ENCODE measurements around the gene PDZD2.
"Not testable (repeated sequence)": the region's sequence is repeated elsewhere in the genome, so short reads cannot be mapped to it uniquely, and the experiment has no call there.

Gene PDZD2

DNA sequence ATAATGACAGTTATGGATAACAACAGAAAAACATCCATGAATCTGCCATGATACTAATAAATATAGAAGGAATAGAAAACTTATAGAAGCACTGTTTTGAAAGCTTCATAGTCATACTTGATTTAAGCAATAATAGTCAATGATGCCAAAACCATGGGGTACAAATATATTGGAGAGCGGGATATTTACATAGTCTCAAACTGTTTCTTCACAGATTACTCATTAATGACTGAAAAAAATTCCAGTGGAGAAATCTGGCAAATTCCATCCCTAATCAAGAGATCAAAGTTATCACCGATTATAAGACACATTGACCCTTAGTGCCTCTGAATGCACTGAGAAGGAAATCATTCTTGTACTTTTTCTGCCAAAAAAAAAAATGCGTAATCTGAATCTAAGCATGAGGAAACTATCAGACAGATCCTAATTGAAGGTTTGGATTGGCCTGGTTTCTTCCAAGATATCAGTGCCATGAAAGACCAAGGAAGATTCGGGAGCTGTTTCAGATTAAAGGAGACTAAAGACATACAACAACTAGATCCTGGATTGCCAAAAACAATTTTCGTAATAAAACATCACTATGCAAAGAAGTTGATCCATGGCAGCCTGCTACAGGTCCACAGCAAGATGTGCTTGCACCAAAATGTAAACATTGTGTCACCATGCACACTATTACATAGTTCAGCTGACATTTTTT lies 429.0 kb downstream of the PDZD2 start:
- no peak for DNase-seq (ENCODE audit: low read depth in 2 of 2, low spot score in 1 of 2)

DNA sequence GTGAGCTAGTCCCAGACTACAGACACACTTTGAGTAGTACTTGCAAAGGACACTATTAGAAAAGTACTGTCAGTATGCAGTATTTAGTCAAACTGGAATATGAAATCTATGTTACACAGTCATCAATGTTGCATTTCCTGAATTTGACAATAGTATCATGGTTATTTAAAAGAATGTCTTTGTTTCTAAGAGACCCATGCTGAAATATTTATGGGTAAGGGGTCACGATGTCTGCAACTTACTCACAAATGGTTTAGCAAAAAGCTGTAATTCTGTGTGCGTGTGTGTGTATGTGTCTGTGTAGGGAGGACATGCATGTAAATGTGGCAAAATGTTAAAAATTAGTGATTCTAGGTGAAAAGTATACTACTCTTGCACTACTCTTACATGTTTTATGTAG lies 429.6 kb downstream of the PDZD2 start:
- no peak for DNase-seq (ENCODE audit: low read depth in 2 of 2, low spot score in 1 of 2)

DNA sequence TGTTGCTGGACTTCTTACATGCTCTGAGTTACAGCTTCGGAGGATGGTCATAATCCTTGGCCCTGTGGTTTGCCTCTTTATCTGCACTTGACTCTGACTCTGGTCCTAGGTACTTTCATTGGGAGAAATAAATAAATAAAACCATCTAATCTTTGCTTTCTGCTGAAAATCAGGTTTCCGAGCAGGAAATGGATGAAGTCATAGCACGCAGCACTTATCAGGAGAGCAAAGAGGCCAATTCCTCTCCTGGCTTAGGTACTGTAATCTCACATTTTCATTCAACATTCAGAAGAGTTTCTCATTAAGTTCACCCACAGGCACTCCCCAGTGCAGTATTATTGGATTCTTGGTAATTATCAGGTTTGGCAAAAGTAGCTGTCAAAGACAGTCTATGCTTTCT lies 430.5 kb downstream of the PDZD2 start:
- DNase-seq (ENCODE audit: low read depth in 2 of 2, low spot score in 1 of 2) = no peak

DNA sequence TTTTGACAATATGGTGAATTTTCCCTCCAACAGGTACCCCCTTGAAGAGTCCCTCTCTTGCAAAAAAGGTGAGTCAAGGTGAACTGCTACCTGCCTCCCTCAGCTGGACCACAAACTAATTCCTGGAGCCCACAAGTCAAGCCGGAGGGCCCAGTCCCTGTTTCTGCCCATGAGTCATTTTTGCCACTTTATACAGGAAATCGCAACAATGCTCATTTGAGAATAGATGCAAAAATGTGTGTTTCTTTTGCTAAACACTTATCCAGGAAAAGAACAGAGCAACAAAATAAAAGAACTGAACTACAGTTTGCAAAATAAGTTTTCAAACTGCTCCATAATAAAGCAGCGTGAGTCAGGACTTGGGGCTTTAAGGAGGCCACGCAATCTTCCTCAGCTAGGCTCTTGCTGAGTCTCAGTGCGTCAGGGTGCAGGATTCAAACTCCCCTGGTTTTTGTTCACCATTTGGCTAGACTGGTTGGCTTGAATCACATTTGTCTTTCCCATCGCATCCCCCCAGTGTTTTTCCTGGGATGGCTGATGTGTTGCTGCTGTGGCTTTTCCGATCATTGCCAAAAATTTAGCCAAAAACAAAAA lies 432.5 kb downstream of the PDZD2 start:
- no peak for DNase-seq (ENCODE audit: low read depth in 2 of 2, low spot score in 1 of 2)

DNA sequence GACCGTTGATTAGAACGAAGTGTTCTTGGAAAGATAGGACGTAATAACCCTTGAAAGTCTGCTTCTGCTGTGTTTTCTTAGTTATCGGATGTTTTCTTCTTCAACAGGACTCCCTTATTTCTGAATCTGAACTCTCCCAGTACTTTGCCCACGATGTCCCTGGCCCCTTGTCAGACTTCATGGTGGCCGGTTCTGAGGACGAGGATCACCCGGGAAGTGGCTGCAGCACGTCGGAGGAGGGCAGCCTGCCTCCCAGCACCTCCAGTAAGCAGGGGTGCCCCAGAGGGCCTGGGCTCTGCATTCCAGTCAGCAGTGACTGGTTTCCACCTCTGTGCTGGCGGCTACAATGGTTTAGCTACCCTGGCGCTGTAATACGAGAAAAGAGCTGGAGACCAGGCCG lies 433.1 kb downstream of the PDZD2 start:
- DNase-seq (ENCODE audit: low read depth in 2 of 2, low spot score in 1 of 2) = no peak

DNA sequence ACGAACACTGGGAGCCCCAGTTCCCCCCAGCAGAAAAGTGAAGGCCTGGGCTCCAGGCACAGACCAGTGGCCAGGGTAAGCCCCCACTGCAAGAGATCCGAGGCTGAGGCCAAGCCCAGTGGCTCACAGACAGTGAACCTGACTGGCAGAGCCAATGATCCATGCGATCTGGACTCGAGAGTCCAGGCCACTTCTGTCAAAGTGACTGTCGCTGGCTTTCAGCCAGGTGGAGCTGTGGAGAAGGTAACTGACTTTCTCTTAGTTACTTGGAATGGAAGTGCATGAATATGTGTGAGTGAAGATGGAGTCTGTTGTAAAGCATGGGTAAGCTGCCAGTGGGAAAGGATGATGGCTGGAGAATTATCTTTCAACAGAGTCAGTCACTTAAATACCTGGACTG lies 435.5 kb downstream of the PDZD2 start:
- DNase-seq (ENCODE audit: low read depth in 2 of 2, low spot score in 1 of 2) = no peak

DNA sequence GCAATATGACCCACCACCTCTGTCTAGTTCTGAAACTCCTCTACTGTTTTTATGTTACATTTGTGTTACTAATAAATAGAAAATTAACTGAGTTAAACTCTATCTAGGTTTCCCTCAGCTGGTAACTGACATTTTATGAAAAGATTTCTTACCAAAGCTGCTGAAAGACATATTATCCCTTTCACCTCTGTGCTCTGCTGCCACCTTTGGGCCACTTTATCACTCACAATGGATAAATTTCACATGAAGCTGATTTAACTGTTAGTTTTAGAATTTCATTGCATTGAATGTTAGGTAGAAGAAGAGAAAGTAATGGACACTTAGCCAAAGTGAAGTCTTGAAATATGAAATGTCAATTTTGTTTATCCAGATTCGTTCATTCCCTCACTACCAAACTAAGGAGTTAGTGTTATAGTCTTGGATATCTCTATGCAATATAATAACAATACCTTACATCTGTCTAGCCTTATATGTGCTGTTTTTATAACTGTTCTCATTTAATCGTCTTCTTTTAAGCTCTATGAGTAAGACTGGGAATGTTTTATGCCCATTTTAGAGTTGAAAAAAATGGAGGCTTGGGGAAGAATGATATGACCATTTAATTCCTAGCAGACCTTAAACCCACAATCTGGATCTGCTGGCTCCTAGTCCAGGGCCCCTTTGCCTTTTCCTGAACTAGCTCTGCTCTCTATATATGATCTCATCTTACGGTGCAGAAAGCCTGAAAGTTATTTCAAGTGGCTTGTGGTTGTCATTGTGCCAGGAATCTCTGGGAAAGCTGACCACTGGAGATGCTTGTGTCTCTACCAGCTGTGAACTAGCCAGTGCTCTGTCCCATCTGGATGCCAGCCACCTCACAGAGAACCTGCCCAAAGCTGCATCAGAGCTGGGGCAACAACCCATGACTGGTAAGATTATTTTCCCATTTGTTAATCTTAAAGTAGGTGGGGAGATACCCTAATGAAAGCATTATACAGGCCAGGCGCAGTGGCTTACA lies 438.1 kb downstream of the PDZD2 start:
- DNase-seq (ENCODE audit: low read depth in 2 of 2, low spot score in 1 of 2) = no peak

DNA sequence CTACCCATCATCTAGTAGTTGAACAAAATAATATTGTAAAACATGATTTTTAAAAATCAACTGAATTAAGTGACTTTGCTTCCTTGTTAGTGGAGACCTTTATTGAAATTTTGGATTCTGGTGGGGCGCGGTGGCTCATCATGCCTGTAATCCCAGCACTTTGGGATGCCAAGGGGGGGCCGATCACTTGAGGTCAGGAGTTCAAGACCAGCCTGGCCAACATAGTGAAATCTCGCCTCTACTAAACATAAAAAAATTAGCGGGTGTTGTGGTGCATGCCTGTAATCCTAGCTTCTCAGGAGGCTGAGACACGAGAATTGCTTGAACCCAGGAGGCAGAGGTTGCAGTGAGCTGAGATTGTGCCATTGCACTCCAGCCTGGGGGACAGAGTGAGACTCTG lies 439.9 kb downstream of the PDZD2 start:
- DNase-seq (ENCODE audit: low read depth in 2 of 2, low spot score in 1 of 2) = not testable (repeated sequence)

DNA sequence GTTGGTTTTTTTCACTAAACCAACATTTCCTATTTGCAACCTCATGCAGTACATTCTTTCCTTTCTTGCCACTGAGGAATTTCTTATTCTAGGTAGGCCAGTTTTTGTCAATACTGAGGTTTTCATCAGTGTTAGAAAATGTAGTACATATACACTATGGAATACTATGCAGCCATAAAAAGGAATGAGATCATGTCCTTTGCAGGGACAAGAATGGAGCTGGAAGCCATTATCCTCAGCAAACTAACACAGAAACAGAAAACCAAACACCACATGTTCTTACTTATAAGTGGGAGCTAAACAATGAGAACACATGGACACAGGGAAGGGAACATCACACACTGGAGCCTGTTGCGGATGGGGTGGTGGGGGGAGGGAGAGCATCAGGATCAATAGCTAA lies 441.6 kb downstream of the PDZD2 start:
- DNase-seq (ENCODE audit: low read depth in 2 of 2, low spot score in 1 of 2) = not testable (repeated sequence)

DNA sequence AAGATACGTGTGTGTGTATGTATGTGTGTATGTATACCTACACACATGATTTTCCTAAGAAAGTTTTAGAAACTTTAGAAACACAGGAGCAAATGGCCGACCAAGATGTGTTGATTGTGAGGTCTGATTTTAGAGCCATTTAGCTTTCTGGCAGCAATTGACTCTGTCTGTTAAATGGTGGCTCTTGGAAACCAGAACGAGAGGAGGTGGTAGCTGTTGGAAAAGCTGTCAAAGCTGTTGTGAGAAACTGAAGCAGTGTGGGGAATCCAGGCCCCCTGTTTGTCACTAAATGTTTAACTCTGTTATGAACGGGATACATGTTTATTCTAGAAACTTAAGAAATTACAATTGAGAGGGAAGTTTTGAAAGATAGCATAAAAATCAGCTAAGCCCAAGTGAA lies 443.8 kb downstream of the PDZD2 start:
- no peak for DNase-seq (ENCODE audit: low read depth in 2 of 2, low spot score in 1 of 2)

DNA sequence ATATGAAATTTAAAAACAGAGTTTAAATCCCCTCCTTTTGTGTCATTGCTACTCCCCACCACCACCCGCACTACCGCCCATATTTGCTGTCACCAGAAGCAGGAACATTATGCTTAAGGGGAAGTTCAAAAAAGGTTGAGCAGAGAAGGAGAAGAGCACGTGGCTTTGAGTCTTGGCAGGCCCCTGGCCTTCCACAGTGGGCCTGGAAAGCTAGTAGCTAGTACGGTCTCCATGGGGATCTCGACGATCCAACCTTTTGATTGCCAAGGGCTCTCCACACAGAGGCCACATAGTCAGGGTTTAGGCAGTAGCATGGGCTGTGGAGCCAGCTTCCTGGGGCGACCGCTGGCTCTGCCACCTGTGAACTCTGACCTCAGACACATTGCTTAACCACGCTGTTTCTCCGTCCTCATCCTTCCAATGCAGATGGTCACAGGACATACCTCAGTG lies 445.1 kb downstream of the PDZD2 start:
- DNase-seq (ENCODE audit: low read depth in 2 of 2, low spot score in 1 of 2) = no peak

DNA sequence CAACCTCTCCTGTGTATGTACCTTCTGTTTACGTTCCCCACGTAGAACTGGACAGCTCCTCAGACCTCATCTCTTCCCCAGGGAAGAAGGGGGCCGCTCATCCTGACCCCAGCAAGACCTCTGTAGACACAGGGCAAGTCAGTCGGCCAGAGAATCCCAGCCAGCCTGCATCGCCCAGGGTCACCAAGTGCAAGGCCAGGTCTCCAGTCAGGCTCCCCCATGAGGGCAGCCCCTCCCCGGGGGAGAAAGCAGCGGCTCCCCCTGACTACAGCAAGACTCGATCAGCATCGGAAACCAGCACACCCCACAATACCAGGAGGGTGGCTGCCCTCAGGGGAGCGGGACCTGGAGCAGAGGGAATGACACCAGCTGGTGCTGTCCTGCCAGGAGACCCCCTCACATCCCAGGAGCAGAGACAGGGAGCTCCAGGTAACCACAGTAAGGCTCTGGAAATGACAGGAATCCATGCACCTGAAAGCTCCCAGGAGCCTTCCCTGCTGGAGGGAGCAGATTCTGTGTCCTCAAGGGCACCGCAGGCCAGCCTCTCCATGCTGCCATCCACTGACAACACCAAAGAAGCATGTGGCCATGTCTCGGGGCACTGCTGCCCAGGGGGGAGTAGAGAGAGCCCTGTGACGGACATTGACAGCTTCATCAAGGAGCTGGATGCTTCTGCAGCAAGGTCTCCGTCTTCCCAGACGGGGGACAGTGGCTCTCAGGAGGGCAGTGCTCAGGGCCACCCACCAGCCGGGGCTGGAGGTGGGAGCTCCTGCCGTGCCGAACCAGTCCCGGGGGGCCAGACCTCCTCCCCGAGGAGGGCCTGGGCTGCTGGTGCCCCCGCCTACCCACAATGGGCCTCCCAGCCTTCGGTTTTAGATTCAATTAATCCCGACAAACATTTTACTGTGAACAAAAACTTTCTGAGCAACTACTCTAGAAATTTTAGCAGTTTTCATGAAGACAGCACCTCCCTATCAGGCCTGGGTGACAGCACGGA lies 448.5 kb downstream of the PDZD2 start:
- DNase-seq (ENCODE audit: low read depth in 2 of 2, low spot score in 1 of 2) = no peak

DNA sequence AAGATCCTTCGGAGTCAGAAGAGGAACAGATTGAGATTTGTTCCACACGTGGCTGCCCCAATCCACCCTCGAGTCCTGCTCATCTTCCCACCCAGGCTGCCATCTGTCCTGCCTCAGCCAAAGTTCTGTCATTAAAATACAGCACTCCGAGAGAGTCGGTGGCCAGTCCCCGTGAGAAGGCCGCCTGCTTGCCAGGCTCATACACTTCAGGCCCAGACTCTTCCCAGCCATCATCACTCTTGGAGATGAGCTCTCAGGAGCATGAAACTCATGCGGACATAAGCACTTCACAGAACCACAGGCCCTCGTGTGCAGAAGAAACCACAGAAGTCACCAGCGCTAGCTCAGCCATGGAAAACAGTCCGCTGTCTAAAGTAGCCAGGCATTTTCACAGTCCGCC lies 449.3 kb downstream of the PDZD2 start:
- no peak for DNase-seq (ENCODE audit: low read depth in 2 of 2, low spot score in 1 of 2)

DNA sequence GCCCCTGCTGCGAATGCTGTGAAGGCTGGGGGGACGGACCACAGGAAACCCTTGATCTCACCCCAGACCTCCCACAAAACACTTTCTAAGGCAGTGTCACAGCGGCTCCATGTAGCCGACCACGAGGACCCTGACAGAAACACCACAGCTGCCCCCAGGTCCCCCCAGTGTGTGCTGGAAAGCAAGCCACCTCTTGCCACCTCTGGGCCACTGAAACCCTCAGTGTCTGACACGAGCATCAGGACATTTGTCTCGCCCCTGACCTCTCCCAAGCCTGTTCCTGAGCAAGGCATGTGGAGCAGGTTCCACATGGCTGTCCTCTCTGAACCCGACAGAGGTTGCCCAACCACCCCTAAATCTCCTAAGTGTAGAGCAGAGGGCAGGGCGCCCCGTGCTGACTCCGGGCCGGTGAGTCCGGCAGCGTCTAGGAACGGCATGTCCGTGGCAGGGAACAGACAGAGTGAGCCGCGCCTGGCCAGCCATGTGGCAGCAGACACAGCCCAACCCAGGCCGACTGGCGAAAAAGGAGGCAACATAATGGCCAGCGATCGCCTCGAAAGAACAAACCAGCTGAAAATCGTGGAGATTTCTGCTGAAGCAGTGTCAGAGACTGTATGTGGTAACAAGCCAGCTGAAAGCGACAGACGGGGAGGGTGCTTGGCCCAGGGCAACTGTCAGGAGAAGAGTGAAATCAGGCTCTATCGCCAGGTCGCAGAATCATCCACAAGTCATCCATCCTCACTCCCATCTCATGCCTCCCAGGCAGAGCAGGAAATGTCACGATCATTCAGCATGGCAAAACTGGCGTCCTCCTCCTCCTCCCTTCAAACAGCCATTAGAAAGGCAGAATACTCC lies 450.4 kb downstream of the PDZD2 start:
- DNase-seq (ENCODE audit: low read depth in 2 of 2, low spot score in 1 of 2) = no peak

DNA sequence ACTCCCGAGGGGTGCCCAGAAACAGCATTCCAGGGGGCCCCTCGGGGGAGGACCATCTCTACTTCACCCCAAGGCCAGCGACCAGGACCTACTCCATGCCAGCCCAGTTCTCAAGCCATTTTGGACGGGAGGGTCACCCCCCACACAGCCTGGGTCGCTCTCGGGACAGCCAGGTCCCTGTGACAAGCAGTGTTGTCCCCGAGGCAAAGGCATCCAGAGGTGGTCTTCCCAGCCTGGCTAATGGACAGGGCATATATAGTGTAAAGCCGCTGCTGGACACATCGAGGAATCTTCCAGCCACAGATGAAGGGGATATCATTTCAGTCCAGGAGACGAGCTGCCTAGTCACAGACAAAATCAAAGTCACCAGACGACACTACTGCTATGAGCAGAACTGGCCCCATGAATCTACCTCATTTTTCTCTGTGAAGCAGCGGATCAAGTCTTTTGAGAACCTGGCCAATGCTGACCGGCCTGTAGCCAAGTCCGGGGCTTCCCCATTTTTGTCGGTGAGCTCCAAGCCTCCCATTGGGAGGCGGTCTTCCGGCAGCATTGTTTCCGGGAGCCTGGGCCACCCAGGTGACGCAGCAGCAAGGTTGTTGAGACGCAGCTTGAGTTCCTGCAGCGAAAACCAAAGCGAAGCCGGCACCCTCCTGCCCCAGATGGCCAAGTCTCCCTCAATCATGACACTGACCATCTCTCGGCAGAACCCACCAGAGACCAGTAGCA lies 451.3 kb downstream of the PDZD2 start:
- DNase-seq (ENCODE audit: low read depth in 2 of 2, low spot score in 1 of 2) = no peak

DNA sequence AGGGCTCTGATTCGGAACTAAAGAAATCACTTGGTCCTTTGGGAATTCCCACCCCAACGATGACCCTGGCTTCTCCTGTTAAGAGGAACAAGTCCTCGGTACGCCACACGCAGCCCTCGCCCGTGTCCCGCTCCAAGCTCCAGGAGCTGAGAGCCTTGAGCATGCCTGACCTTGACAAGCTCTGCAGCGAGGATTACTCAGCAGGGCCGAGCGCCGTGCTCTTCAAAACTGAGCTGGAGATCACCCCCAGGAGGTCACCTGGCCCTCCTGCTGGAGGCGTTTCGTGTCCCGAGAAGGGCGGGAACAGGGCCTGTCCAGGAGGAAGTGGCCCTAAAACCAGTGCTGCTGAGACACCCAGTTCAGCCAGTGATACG lies 451.8 kb downstream of the PDZD2 start:
- no peak for DNase-seq (ENCODE audit: low read depth in 2 of 2, low spot score in 1 of 2)

DNA sequence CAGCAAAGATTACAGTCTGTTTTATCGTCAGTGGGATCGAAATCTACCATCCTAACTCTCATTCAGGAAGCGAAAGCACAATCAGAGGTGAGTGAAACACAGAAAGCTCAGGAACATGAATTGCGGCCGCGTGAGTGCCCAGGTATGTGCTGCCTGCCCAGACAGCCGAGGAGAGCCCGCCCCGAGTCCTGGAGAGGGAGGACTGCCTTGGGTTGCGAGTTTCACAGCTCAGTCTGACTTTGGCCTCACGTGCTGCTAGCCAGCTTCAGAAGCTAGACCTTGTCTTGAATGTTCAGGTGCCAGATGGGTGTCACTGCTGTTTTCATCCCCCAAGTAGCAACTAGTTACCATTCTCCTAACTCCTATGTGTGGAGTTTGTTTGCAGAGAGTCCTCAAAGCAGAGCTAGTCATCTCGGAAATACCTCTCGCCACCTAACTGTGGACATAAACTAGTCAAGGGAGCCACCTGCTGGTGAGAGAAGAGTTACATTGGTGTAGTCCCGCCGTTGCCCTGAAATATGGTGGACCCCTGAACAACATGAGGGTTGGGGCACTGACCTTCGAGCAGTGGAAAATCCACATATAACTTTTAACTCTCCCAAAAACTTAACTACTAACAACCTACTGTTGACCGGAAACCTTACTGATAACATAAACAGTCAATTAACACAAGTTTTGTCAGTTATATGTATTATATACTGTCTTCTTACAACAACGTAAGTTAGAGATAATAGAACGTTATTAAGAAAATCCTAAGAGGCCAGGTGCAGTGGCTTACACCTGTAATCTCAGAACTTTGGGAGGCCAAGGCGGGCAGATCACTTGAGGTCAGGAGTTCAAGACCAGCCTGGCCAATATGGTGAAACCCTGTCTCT lies 454.2 kb downstream of the PDZD2 start:
- peak; percentile 17 to 23 for DNase-seq (ENCODE audit: low read depth in 2 of 2, low spot score in 1 of 2)

DNA sequence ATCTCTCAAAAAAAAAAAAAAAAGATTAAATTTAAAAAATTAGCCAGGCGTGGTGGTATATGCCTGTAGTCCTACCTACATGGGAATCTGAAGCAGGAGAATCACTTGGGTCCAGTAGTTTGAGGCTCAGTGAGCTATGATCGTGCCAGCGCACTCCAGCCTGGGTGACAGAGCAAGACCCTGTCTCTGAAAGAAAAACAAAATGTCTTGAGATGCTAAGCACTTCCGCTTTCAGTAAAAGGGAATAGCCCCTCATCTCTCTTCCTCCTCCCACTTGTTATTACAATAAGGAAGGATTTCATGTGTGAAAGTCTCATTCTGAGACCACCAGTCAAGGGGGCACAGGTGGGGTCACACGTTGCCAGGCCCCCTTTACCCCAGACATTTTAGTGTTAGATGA lies 455.8 kb downstream of the PDZD2 start:
- DNase-seq (ENCODE audit: low read depth in 2 of 2, low spot score in 1 of 2) = no peak
